ENCODE measurements around the gene FBXW8. TPM values are rescaled to one million over a fixed set of nuclear protein-coding genes. Genes with fewer than 3 reads are reported as not detected.
A peak's percentile ranks its signal among the peaks of the same experiment; 100 is the strongest.

The FBXW8 gene
- total and polyA plus RNA-seq, 2 donors from 2014 or later: 3.3 to 20.3 TPM

DNA sequence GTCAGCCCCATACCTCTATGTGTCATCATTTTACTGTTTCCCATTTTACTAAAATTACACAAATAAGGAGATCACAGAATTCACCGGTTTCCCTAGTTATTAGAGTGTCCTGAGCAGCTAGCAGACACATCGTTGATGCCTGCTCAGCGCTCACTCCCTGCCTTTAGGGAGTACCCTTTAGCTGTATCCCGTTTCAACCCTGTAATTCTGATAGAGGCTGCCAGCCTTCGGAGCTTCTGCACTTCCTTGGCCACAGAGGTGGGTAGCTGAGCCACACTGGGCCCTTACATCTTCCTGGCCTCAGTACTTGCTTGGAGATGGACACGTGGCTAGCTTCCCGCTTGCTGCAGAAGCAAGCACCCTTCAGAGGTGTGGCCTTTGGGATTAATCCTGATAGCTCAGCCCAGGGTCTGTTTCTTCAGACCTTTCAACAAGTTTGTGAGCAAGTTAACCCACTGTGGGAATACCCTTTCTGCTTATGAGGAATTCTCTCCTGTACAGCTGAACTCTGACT lies 14.3 kb upstream of the FBXW8 start:
- H3K4me1 ChIP-seq (ENCODE audit: control insufficient read depth in 2 of 3, insufficient read depth in 2 of 3, low read depth in 1 of 3, low read length in 3 of 3): no peaks in the 10 kb centered on the region
- TF ChIP-seq, protein P1, sequence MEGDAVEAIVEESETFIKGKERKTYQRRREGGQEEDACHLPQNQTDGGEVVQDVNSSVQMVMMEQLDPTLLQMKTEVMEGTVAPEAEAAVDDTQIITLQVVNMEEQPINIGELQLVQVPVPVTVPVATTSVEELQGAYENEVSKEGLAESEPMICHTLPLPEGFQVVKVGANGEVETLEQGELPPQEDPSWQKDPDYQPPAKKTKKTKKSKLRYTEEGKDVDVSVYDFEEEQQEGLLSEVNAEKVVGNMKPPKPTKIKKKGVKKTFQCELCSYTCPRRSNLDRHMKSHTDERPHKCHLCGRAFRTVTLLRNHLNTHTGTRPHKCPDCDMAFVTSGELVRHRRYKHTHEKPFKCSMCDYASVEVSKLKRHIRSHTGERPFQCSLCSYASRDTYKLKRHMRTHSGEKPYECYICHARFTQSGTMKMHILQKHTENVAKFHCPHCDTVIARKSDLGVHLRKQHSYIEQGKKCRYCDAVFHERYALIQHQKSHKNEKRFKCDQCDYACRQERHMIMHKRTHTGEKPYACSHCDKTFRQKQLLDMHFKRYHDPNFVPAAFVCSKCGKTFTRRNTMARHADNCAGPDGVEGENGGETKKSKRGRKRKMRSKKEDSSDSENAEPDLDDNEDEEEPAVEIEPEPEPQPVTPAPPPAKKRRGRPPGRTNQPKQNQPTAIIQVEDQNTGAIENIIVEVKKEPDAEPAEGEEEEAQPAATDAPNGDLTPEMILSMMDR (IDR thresholded peaks at IDR 0.05; ENCODE audit: borderline replicate concordance, extremely low read depth, insufficient read depth): no peak
- H3K9ac ChIP-seq (ENCODE audit: low read length in 3 of 3): no peak overlapping the region
- H3K36me3 ChIP-seq (ENCODE audit: control insufficient read depth in 2 of 3, insufficient read depth in 3 of 3, low read length in 3 of 3): no peaks in the 10 kb centered on the region
- no peak for FAIRE-seq
- H3K27me3 ChIP-seq (ENCODE audit: control insufficient read depth, insufficient read depth, low read length): no peaks in the 10 kb centered on the region
- H3K27ac ChIP-seq (ENCODE audit: low read depth in 2 of 2, low read length in 2 of 2): no peak overlapping the region
- no peak overlapping the region for H3K4me3 ChIP-seq (ENCODE audit: low read length in 3 of 3)
- DNase-seq: peak in 3 of 5 donors; percentile 43 to 54 (median 50)
- intact Hi-C loops (cut with DNase I): no loop called here
- no peaks in the 10 kb centered on the region for H3K9me3 ChIP-seq (ENCODE audit: control insufficient read depth in 2 of 3, insufficient read depth in 1 of 3, low read length in 3 of 3)

DNA sequence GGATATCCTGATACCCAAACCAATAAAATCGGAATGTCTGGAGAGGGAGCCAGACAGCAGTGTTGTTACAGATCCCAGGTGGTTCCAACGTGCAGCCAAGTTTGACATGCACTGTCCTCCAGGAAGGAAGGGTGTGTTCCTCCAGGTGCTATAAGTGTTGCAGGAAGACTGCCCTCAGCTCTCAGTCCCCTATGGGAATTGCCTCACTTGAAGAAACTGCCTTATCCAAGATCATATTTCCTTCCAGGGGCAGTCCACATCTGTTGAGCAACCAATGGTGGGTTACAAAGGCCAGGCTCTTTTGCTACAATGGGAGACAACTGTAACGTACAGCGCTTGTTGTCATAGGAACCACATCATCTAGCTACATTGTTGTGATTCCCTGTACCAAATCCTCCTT lies 13.3 kb upstream of the FBXW8 start:
- TF ChIP-seq, protein P1 (IDR thresholded peaks at IDR 0.05; ENCODE audit: borderline replicate concordance, extremely low read depth, insufficient read depth): no peak
- DNase-seq (no peak), FAIRE-seq (no peak)
- Histone ChIP-seq H3K4me1 (ENCODE audit: control insufficient read depth in 2 of 3, insufficient read depth in 2 of 3, low read depth in 1 of 3, low read length in 3 of 3) (no peaks in the 10 kb centered on the region), H3K27me3 (ENCODE audit: control insufficient read depth, insufficient read depth, low read length) (no peaks in the 10 kb centered on the region), H3K36me3 (ENCODE audit: control insufficient read depth in 2 of 3, insufficient read depth in 3 of 3, low read length in 3 of 3) (no peaks in the 10 kb centered on the region), H3K9me3 (ENCODE audit: control insufficient read depth in 2 of 3, insufficient read depth in 1 of 3, low read length in 3 of 3) (no peaks in the 10 kb centered on the region), H3K4me3 (ENCODE audit: low read length in 3 of 3) (no peak overlapping the region), H3K27ac (ENCODE audit: low read depth in 2 of 2, low read length in 2 of 2) (no peak overlapping the region), H3K9ac (ENCODE audit: low read length in 3 of 3) (no peak overlapping the region)
- intact Hi-C loops (cut with DNase I): no loop called here

DNA sequence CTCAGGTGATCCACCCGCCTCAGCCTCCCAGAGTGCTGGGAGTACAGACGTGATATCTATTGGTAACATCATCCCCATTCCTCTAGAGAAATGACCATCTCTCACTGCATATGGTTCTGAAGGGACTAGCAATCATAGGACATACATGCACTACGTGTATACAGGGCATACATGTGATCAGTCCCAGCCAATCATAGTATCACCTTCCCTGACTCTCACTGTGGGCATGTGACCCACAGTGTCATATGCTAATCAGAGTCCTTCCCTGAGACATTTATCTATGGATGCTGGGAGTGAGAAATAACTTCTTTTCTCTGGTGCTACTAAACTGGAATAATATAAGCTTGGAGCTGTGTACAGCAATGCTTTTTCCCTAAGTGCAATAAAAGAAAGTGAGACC lies 12.1 kb upstream of the FBXW8 start:
- Histone ChIP-seq H3K27ac (ENCODE audit: low read depth in 2 of 2, low read length in 2 of 2) (no peak overlapping the region), H3K4me1 (ENCODE audit: control insufficient read depth in 2 of 3, insufficient read depth in 2 of 3, low read depth in 1 of 3, low read length in 3 of 3) (no peaks in the 10 kb centered on the region), H3K4me3 (ENCODE audit: low read length in 3 of 3) (no peak overlapping the region), H3K9me3 (ENCODE audit: control insufficient read depth in 2 of 3, insufficient read depth in 1 of 3, low read length in 3 of 3) (no peaks in the 10 kb centered on the region), H3K36me3 (ENCODE audit: control insufficient read depth in 2 of 3, insufficient read depth in 3 of 3, low read length in 3 of 3) (no peaks in the 10 kb centered on the region), H3K27me3 (ENCODE audit: control insufficient read depth, insufficient read depth, low read length) (no peaks in the 10 kb centered on the region), H3K9ac (ENCODE audit: low read length in 3 of 3) (no peak overlapping the region)
- intact Hi-C loops (cut with DNase I): no loop called here
- FAIRE-seq (no peak), DNase-seq (no peak)
- TF ChIP-seq, protein P1 (IDR thresholded peaks at IDR 0.05; ENCODE audit: borderline replicate concordance, extremely low read depth, insufficient read depth): no peak

DNA sequence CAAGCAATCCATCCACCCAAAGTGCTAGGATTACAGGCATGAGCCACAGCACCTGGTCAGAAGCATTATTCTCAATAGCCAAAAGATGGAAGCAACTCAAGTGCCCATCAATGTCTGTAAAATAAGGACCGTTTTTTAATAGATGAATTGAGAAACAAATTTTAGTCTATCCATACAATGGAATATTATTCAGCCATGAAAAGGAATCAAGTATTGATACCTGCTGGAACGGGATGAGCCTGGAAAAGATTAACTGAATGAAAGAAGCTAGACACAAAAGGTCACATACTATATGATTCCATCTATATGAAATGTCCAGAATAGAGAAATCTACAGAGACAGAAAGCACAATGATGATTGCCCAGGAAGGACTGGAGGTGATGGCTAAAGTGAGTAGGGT lies 9.1 kb upstream of the FBXW8 start:
- intact Hi-C loops (cut with DNase I): no loop called here
- H3K36me3 ChIP-seq (ENCODE audit: control insufficient read depth in 2 of 3, insufficient read depth in 3 of 3, low read length in 3 of 3): no peaks in the 10 kb centered on the region
- no peaks in the 10 kb centered on the region for H3K27me3 ChIP-seq (ENCODE audit: control insufficient read depth, insufficient read depth, low read length)
- no peak for FAIRE-seq
- no peak overlapping the region for H3K9ac ChIP-seq (ENCODE audit: low read length in 3 of 3)
- no peaks in the 10 kb centered on the region for H3K9me3 ChIP-seq (ENCODE audit: control insufficient read depth in 2 of 3, insufficient read depth in 1 of 3, low read length in 3 of 3)
- TF ChIP-seq, protein P1 (IDR thresholded peaks at IDR 0.05; ENCODE audit: borderline replicate concordance, extremely low read depth, insufficient read depth): no peak
- no peaks in the 10 kb centered on the region for H3K4me1 ChIP-seq (ENCODE audit: control insufficient read depth in 2 of 3, insufficient read depth in 2 of 3, low read depth in 1 of 3, low read length in 3 of 3)
- no peak overlapping the region for H3K4me3 ChIP-seq (ENCODE audit: low read length in 3 of 3)
- no peak overlapping the region for H3K27ac ChIP-seq (ENCODE audit: low read depth in 2 of 2, low read length in 2 of 2)
- DNase-seq: no peak

All from kidney (tissue), 14 donors.